B cell (primary cell): ENCODE data around the gene KLHDC8A. TPM values are rescaled to one million over a fixed set of nuclear protein-coding genes. Genes with fewer than 3 reads are reported as not detected.

Source experiments
- ATAC-seq: fragments of 200-7000 bp; cut with Tn5 transposase; one replicate; pipeline ENCODE4 v1.10.0; 2021; ENCODE audit warnings: low read depth, mild to moderate bottlenecking, moderate number of reproducible peaks, moderate library complexity
- CTCF ChIA-PET: fragments of 350-600 bp; sonication (Branson Sonifier 250); formaldehyde crosslinking; loops from one replicate; lab custom pipeline; 2021; ENCODE audit warnings: antibody characterized with exemption, inconsistent platforms; lab: Charles Lee
- POLR2A ChIA-PET: fragments of 350-600 bp; sonication (Branson Sonifier 250); formaldehyde crosslinking; loops from one replicate; lab custom pipeline; 2021; ENCODE audit warnings: antibody characterized with exemption; lab: Charles Lee
- DNase-seq: peaks from one replicate; pipeline ENCODE4 v3.0.0; 2013
- H2AFZ ChIP-seq: 2 replicates; pipeline ENCODE4 v1.6.1; 2012; ENCODE audit warnings: mild to moderate bottlenecking, low read depth, low read length; ENCODE audit not compliant: insufficient read depth, poor library complexity, severe bottlenecking
- H3K27ac ChIP-seq, 2 donors: 1 replicate in 1 of 2; 2 replicates in 1 of 2; pipeline ENCODE4 v1.5.1; 2012 to 2013; ENCODE audit warnings: low read length in 2 of 2, mild to moderate bottlenecking in 2 of 2, moderate library complexity in 1 of 2
- H3K27me3 ChIP-seq, 4 experiments: fragments of 200-600 bp in 1 of 4; sonication (generic) in 1 of 4; replicated peaks in 1 of 4; 1 replicate in 2 of 4; 2 replicates in 2 of 4; pipeline versions ENCODE4 v1.6.1 to v1.7.0; 2013 to 2016; ENCODE audit warnings: low read length in 3 of 4, mild to moderate bottlenecking in 2 of 4, mixed read lengths in 1 of 4, moderate library complexity in 1 of 4; ENCODE audit not compliant: insufficient read depth in 4 of 4, control insufficient read depth in 3 of 4; ENCODE audit errors: control extremely low read depth in 1 of 4
- H3K36me3 ChIP-seq, 2 experiments: replicated peaks in 1 of 2; 1 replicate in 1 of 2; 2 replicates in 1 of 2; pipeline versions ENCODE4 v1.6.1 to v1.7.1; 2013; ENCODE audit warnings: low read length in 1 of 2; ENCODE audit not compliant: insufficient read depth in 2 of 2, control insufficient read depth in 1 of 2; ENCODE audit errors: control extremely low read depth in 1 of 2, extremely low read depth in 1 of 2
- H3K4me1 ChIP-seq, 2 donors: fragments of 200-600 bp in 1 of 2; sonication (generic) in 1 of 2; 1 replicate in 1 of 2; 2 replicates in 1 of 2; pipeline versions ENCODE4 v1.5.1 to v1.6.1; 2013 to 2017; ENCODE audit warnings: low read length in 2 of 2; ENCODE audit not compliant: control insufficient read depth in 2 of 2, insufficient read depth in 2 of 2
- H3K4me2 ChIP-seq: replicated peaks from 2 replicates; pipeline ENCODE3; 2012; ENCODE audit warnings: mild to moderate bottlenecking, low read depth, low read length; ENCODE audit not compliant: poor library complexity, severe bottlenecking
- H3K4me3 ChIP-seq, 5 experiments: fragments of 200-600 bp in 1 of 5; sonication (generic) in 1 of 5; 1 replicate in 3 of 5; 2 replicates in 2 of 5; pipeline versions ENCODE4 v1.5.1 to v1.7.0; 2011 to 2016; ENCODE audit warnings: low read length in 4 of 5, mild to moderate bottlenecking in 4 of 5, low read depth in 2 of 5, control low read depth in 1 of 5, moderate library complexity in 1 of 5; ENCODE audit not compliant: insufficient read depth in 1 of 5; ENCODE audit errors: control extremely low read depth in 1 of 5, extremely low read depth in 1 of 5
- H3K79me2 ChIP-seq: fragments of 200-600 bp; sonication (generic); one replicate; pipeline ENCODE4 v1.6.0; 2016; ENCODE audit warnings: low read length; ENCODE audit not compliant: control insufficient read depth, insufficient read depth
- H3K9ac ChIP-seq: fragments of 200-600 bp; sonication (generic); 2 replicates; pipeline ENCODE4 v1.6.1; 2017; ENCODE audit warnings: mild to moderate bottlenecking, low read length, moderate library complexity
- H3K9me3 ChIP-seq, 3 donors: one replicate each; pipeline versions ENCODE4 v1.6.1 to v1.7.1; 2013; ENCODE audit warnings: low read length in 2 of 3; ENCODE audit not compliant: control insufficient read depth in 2 of 3, insufficient read depth in 1 of 3; ENCODE audit errors: control extremely low read depth in 1 of 3
- H4K20me1 ChIP-seq: 2 replicates; pipeline ENCODE4 v1.6.0; 2012; ENCODE audit warnings: mild to moderate bottlenecking, low read length; ENCODE audit not compliant: insufficient read depth, control insufficient read depth, poor library complexity, severe bottlenecking
- H3K27ac Mint-ChIP-seq: one replicate; pipeline ENCODE4 v1.8.0; 2021; ENCODE audit warnings: mixed read lengths
- H3K27me3 Mint-ChIP-seq: one replicate; pipeline ENCODE4 v1.8.0; 2021; ENCODE audit warnings: mixed read lengths
- H3K4me1 Mint-ChIP-seq: one replicate; pipeline ENCODE4 v1.8.0; 2021; ENCODE audit warnings: mixed read lengths
- H3K4me3 Mint-ChIP-seq: one replicate; pipeline ENCODE4 v1.8.0; 2021; ENCODE audit warnings: mixed read lengths
- H3K9me3 Mint-ChIP-seq: one replicate; pipeline ENCODE4 v1.8.0; 2022; ENCODE audit warnings: mixed read lengths; ENCODE audit not compliant: insufficient read depth
- EZH2 ChIP-seq: IDR thresholded peaks from 2 replicates; pipeline ENCODE4 v1.6.1; 2012; ENCODE audit warnings: borderline replicate concordance, low read depth, mild to moderate bottlenecking, moderate library complexity, low read length; ENCODE audit not compliant: insufficient read depth, poor library complexity, severe bottlenecking
- WGBS: methylation state at CpG from one replicate; pipeline ENCODE4 v1.1.5; 2013; ENCODE audit warnings: missing lambda C conversion rate; ENCODE audit not compliant: insufficient coverage; 5-methylcytosine and 5-hydroxymethylcytosine counted together
- intact Hi-C: fragments of 100-400 bp; cut with micrococcal nuclease; formaldehyde crosslinking; loops from one replicate; pipeline ENCODE4 v1.10.0; 2022
- polyA plus RNA-seq: library from polyadenylated mRNA; depleted of rRNA; stranded (reverse); fragments of >200 nt; gene quantifications from 2 replicates; pipeline ENCODE4 v1.2.3, GENCODE V29; 2012
- total RNA-seq, 2 donors: library from RNA; stranded (reverse); fragments of 120-200 nt in 1 of 2; gene quantifications; 1 replicate in 1 of 2; 2 replicates in 1 of 2; pipeline versions ENCODE4 v1.2.3 to v1.2.4, GENCODE V29; 2013 to 2022
- TF ChIP-seq, protein P1 (sequence below): fragments of 200-600 bp; IDR thresholded peaks from one replicate; pipeline ENCODE4 v1.8.0; 2022; ENCODE audit warnings: antibody characterized with exemption, mild to moderate bottlenecking

Gene KLHDC8A
- total and polyA plus RNA-seq, 2 donors (not counting 1 experiment from before 2014, with no cell fraction given): 0.39 to 0.60 TPM

DNA sequence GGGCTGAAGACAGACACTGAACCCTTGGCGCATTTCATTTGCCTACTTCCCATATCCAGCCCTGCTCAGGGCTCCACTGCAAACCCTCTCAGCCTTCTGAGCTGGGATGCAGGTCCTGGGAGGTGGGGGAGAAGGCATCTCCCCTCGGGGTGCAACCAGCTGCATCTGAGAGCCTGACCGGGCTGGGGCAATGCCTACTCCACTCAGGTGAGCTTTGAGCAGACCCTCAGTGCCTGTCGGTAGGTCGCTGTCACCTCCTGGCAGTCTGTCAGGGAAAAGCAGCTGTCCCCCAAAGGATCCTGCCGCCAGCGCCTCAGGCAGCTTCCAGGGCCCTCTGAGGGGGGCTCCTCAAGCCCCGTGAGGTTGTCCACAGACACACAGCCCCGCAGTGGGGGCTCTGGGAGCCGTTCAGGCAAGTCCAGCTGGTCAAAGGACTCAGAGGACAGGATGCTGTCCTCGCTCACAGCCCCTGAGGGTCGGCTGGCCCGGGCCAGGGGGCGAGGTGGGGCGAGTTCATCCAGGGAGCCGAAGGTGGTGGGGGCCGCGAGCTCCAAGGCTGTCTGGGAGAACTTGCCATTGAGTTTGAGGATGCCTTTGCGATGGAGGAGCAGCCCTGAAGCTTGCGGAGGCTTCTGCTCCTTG, 53.4 kb downstream of the KLHDC8A start:
- no peak overlapping the region for H3K9ac ChIP-seq
- 94% methylated on average over 19 of the region's 20 CpGs for WGBS
- Mint-ChIP-seq H3K27me3 (no peaks in the 10 kb centered on the region), H3K4me1 (peaks cover 58% of the 10 kb centered on the region), H3K4me3 (no peak overlapping the region), H3K27ac (no peak overlapping the region), H3K9me3 (no peaks in the 10 kb centered on the region)
- peaks cover 50% of the 10 kb centered on the region for H3K79me2 ChIP-seq
- H2AFZ ChIP-seq: no peak overlapping the region
- H3K4me1 ChIP-seq: peaks cover 29 to 44% of the 10 kb centered on the region in 2 donors
- no peaks in the 10 kb centered on the region for H3K9me3 ChIP-seq
- H4K20me1 ChIP-seq: peaks cover 75% of the 10 kb centered on the region
- intact Hi-C loops: no loop called here
- no peak overlapping the region for H3K4me2 ChIP-seq
- ATAC-seq: no peak
- H3K27ac ChIP-seq: peak overlapping the region in 1 of 2 donors; percentile 15
- peaks cover 4 to 68% of the 10 kb centered on the region in 2 experiments for H3K36me3 ChIP-seq
- ChIA-PET POLR2A (interaction anchor here (0.6 to 1.7 kb wide), 4 partner anchors 10 to 28 kb away, joined by 3 to 5 read pairs (median 4); no protein-coding TSS in a partner anchor), CTCF (interaction anchor here (0.6 to 56.6 kb wide), 5 partner anchors 11 to 47 kb away, joined by 3 to 2421 read pairs (median 6); partner anchors contain the start of gene NUAK2)
- TF ChIP-seq EZH2: no peak
- TF ChIP-seq, protein P1, sequence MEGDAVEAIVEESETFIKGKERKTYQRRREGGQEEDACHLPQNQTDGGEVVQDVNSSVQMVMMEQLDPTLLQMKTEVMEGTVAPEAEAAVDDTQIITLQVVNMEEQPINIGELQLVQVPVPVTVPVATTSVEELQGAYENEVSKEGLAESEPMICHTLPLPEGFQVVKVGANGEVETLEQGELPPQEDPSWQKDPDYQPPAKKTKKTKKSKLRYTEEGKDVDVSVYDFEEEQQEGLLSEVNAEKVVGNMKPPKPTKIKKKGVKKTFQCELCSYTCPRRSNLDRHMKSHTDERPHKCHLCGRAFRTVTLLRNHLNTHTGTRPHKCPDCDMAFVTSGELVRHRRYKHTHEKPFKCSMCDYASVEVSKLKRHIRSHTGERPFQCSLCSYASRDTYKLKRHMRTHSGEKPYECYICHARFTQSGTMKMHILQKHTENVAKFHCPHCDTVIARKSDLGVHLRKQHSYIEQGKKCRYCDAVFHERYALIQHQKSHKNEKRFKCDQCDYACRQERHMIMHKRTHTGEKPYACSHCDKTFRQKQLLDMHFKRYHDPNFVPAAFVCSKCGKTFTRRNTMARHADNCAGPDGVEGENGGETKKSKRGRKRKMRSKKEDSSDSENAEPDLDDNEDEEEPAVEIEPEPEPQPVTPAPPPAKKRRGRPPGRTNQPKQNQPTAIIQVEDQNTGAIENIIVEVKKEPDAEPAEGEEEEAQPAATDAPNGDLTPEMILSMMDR: no peak
- no peaks in the 10 kb centered on the region for H3K27me3 ChIP-seq
- H3K4me3 ChIP-seq: no peak overlapping the region
- no peak for DNase-seq
